ENCODE data around the gene CXCL8. TPM values are rescaled to one million over a fixed set of nuclear protein-coding genes. Genes with fewer than 3 reads are reported as not detected.

The CXCL8 gene
- total and polyA plus RNA-seq, 3 donors from 2014 or later: 0.66 TPM; not detected in 2

DNA sequence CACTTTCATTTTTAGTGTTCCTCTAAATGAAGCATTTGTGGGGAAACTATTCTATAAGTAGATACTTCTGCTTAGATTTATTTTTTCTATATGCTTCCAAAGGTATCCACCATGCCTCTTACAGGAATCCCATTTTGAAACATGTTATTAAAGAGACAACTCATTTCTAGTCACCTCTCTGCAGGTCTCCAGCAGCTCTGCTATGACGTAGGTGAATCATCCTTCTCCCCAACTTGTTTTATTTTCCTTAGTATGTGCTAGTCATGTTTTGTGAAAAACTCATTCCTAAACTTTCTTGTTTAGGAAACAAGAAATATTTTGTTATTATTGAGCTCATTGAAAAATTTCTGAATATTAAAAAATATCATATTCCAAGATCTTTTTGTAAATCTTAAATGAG, 12.8 kb downstream of the CXCL8 start:
- DNase-seq: no peak
- no peaks in the 10 kb centered on the region for H3K9me3 ChIP-seq
- WGBS, 2 donors: 94 to 95% methylated on average over 1 of the region's 1 CpG
- intact Hi-C loops (cut with DNase I; ENCODE audit: low total_unique reads): no loop called here
- no peak for TF ChIP-seq POLR2A (IDR thresholded peaks at IDR 0.05)
- TF ChIP-seq, protein P1, sequence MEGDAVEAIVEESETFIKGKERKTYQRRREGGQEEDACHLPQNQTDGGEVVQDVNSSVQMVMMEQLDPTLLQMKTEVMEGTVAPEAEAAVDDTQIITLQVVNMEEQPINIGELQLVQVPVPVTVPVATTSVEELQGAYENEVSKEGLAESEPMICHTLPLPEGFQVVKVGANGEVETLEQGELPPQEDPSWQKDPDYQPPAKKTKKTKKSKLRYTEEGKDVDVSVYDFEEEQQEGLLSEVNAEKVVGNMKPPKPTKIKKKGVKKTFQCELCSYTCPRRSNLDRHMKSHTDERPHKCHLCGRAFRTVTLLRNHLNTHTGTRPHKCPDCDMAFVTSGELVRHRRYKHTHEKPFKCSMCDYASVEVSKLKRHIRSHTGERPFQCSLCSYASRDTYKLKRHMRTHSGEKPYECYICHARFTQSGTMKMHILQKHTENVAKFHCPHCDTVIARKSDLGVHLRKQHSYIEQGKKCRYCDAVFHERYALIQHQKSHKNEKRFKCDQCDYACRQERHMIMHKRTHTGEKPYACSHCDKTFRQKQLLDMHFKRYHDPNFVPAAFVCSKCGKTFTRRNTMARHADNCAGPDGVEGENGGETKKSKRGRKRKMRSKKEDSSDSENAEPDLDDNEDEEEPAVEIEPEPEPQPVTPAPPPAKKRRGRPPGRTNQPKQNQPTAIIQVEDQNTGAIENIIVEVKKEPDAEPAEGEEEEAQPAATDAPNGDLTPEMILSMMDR (IDR thresholded peaks at IDR 0.05): no peak
- no peak overlapping the region for H3K27ac ChIP-seq
- no peaks in the 10 kb centered on the region for H3K27me3 ChIP-seq
- H3K36me3 ChIP-seq (ENCODE audit: low read depth, missing control alignments): no peaks in the 10 kb centered on the region
- no peaks in the 10 kb centered on the region for H3K4me1 ChIP-seq
- H3K4me3 ChIP-seq: no peak overlapping the region

DNA sequence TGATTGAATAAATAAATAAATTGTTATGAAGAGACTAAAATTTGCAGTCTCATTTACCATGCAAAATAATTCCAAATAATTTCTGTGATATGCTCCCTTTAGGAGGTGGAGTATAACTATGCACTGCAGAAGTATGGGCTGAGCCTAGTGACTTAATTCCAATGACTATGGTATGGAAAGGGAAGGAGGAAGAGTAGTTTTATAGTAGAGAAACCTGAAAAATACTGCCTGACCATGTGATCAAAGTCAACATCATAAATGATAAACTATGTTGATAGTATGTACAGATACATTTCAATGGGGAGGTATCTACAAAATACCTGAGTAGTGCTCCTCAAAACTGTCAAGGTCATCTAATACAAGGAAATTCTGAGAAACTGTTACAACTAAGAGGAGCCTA, 14.6 kb downstream of the CXCL8 start:
- intact Hi-C loops (cut with DNase I; ENCODE audit: low total_unique reads): no loop called here

DNA sequence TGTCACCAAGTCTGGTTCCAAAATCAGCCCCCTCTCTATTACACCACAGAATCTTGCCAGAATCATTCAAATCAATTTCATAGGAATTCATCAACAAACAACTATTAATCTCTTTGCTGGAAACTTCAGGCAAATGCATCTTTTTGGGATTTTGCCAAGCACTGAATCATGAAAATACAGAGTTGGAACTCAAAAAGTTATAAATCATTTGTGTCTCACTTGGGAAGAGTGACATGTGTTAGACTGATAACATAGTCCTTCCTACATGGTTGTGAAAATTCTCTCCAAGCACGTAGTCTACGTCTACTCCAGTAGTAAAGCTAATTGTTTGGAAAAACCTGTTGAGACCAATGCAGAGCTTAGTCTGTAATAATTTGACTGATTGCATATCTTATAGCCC, 19.0 kb downstream of the CXCL8 start:
- no peaks in the 10 kb centered on the region for H3K36me3 ChIP-seq (ENCODE audit: low read depth, missing control alignments)
- 84 to 88% methylated on average over 2 of the region's 2 CpGs for WGBS, 2 donors

More for the DNA sequence above, 14.6 kb downstream of the CXCL8 start:
- Histone ChIP-seq H3K9me3 (no peaks in the 10 kb centered on the region), H3K36me3 (ENCODE audit: low read depth, missing control alignments) (no peaks in the 10 kb centered on the region), H3K4me1 (no peaks in the 10 kb centered on the region), H3K27ac (no peak overlapping the region), H3K27me3 (no peaks in the 10 kb centered on the region), H3K4me3 (no peak overlapping the region)
- no peak for DNase-seq
- TF ChIP-seq POLR2A (IDR thresholded peaks at IDR 0.05): no peak
- TF ChIP-seq, protein P1 (IDR thresholded peaks at IDR 0.05): no peak

DNA sequence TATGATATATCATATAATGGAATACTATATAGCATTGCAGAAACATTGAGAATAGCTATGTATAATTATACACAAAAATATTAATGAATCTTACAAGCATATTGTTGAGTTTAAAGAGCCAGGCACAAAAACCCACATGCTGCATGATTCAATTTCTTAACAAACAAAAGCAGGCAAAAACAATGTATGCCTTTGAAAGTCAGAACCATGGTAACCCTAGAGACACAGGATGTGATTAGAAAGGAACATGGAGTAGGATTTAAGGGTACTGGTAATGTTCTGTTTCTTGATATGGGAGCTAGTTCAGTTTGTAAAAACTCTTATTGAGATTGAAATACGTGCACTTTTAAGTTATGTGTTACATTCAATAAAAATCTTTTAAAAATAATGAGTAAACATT, 21.5 kb downstream of the CXCL8 start:
- Histone ChIP-seq H3K36me3 (ENCODE audit: low read depth, missing control alignments) (no peaks in the 10 kb centered on the region), H3K4me1 (no peaks in the 10 kb centered on the region), H3K27ac (no peak overlapping the region), H3K4me3 (no peak overlapping the region), H3K27me3 (no peaks in the 10 kb centered on the region), H3K9me3 (no peaks in the 10 kb centered on the region)
- TF ChIP-seq, protein P1 (IDR thresholded peaks at IDR 0.05): no peak
- no peak for TF ChIP-seq POLR2A (IDR thresholded peaks at IDR 0.05)
- DNase-seq: no peak
- intact Hi-C loops (cut with DNase I; ENCODE audit: low total_unique reads): no loop called here
- WGBS, 2 donors: 86 to 91% methylated on average over 1 of the region's 1 CpG

More for the DNA sequence above, 19.0 kb downstream of the CXCL8 start:
- Histone ChIP-seq H3K9me3 (no peaks in the 10 kb centered on the region), H3K4me1 (no peaks in the 10 kb centered on the region), H3K27ac (no peak overlapping the region), H3K4me3 (no peak overlapping the region), H3K27me3 (no peaks in the 10 kb centered on the region)
- TF ChIP-seq, protein P1 (IDR thresholded peaks at IDR 0.05): no peak
- TF ChIP-seq POLR2A (IDR thresholded peaks at IDR 0.05): no peak
- intact Hi-C loops (cut with DNase I; ENCODE audit: low total_unique reads): no loop called here
- DNase-seq: no peak

DNA sequence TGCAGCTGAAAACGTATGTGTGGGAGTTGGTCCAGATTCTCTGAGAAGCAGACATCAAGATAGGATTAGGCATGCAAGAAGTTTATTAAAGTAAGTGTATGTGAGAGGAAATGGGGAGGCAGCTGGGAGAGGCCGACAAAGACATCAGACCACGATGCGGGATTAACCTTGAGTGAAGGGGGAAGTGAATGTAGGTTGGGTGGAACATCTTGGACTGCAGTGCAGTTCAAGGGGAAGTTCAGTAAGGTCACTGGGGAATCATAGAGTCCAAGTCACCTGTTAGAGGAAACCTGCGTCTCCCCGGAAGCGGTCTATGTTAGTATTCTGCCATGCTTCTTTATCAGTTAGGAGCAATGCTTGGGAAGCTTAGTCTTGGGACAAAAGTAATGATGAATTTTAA, 22.0 kb downstream of the CXCL8 start:
- TF ChIP-seq, protein P1 (IDR thresholded peaks at IDR 0.05): no peak
- no peak for TF ChIP-seq POLR2A (IDR thresholded peaks at IDR 0.05)
- no peaks in the 10 kb centered on the region for H3K36me3 ChIP-seq (ENCODE audit: low read depth, missing control alignments)
- H3K27me3 ChIP-seq: no peaks in the 10 kb centered on the region
- intact Hi-C loops (cut with DNase I; ENCODE audit: low total_unique reads): no loop called here
- WGBS, 2 donors: 75 to 77% methylated on average over 7 of the region's 7 CpGs
- no peak for DNase-seq
- no peaks in the 10 kb centered on the region for H3K4me1 ChIP-seq
- H3K9me3 ChIP-seq: no peaks in the 10 kb centered on the region
- H3K27ac ChIP-seq: no peak overlapping the region
- no peak overlapping the region for H3K4me3 ChIP-seq
